MCF 10A (cell line): ENCODE data around the gene INSL3. TPM values are rescaled to one million over a fixed set of nuclear protein-coding genes. Genes with fewer than 3 reads are reported as not detected.

Source experiments
- BruUV-seq: library from RNA; stranded (reverse); fragments of 400-500 nt; replicated peaks from 2 replicates; lab custom pipeline; 2021; lab: Mats Ljungman, UMichigan
- CTCF ChIA-PET: fragments of 300-600 bp; sonication (Branson Sonifier 250); formaldehyde crosslinking; extraction: SDS; loops from one replicate; lab custom pipeline; 2021; ENCODE audit warnings: antibody characterized with exemption, inconsistent platforms; lab: Yijun Ruan, JAX
- POLR2A ChIA-PET: fragments of 300-600, 350-650 bp; sonication (Branson Sonifier 250); formaldehyde crosslinking; extraction: SDS; loops from one replicate; lab custom pipeline; 2020; ENCODE audit warnings: antibody characterized with exemption, inconsistent platforms; lab: Yijun Ruan, JAX
- DNase-seq: peaks from one replicate; pipeline ENCODE4 v3.0.0-alpha.2; 2018; ENCODE audit not compliant: unreplicated experiment
- H3K27ac Mint-ChIP-seq: one replicate; pipeline ENCODE4 v1.8.0; 2022; ENCODE audit warnings: mild to moderate bottlenecking, low read depth, mixed read lengths; ENCODE audit not compliant: unreplicated experiment
- H3K27me3 Mint-ChIP-seq: one replicate; pipeline ENCODE4 v1.8.0; 2022; ENCODE audit warnings: mixed read lengths; ENCODE audit not compliant: insufficient read depth, unreplicated experiment
- H3K36me3 Mint-ChIP-seq: one replicate; pipeline ENCODE4 v1.8.0; 2022; ENCODE audit warnings: mild to moderate bottlenecking, moderate library complexity, mixed read lengths; ENCODE audit not compliant: insufficient read depth, unreplicated experiment
- H3K4me1 Mint-ChIP-seq: one replicate; pipeline ENCODE4 v1.8.0; 2022; ENCODE audit warnings: mixed read lengths; ENCODE audit not compliant: insufficient read depth, unreplicated experiment
- H3K4me3 Mint-ChIP-seq: one replicate; pipeline ENCODE4 v1.8.0; 2022; ENCODE audit warnings: mild to moderate bottlenecking, moderate library complexity, mixed read lengths; ENCODE audit not compliant: unreplicated experiment
- H3K9me3 Mint-ChIP-seq: one replicate; pipeline ENCODE4 v1.8.0; 2022; ENCODE audit warnings: mixed read lengths; ENCODE audit not compliant: unreplicated experiment
- CTCF ChIP-seq: fragments of 200-600 bp; IDR thresholded peaks from one replicate; pipeline ENCODE4 v1.8.0; 2022; ENCODE audit warnings: antibody characterized with exemption, mild to moderate bottlenecking; ENCODE audit not compliant: unreplicated experiment
- intact Hi-C: fragments of 100-400 bp; cut with micrococcal nuclease; formaldehyde crosslinking; loops from 2 replicates; pipeline ENCODE4 v1.14.1; 2022
- total RNA-seq: library from RNA; stranded (reverse); gene quantifications from 2 replicates; pipeline ENCODE4 v1.2.3, GENCODE V29; 2022

The INSL3 gene
- total RNA-seq, 1 experiment from 2014 or later, result not detected

GRCh38 chr19:17767559-17767958, 53.8 kb downstream of the INSL3 start:
- intact Hi-C loops, result loop anchor here (5.0 to 10.0 kb wide), 5 partner anchors 50 to 370 kb away; partner anchors contain the start of genes MAP1S and RPL18A
- POLR2A ChIA-PET, result interaction anchor here (0.6 to 1.0 kb wide), 2 partner anchors 87 to 180 kb away, joined by 3 read pairs; no protein-coding TSS in a partner anchor
- H3K9me3 Mint-ChIP-seq, result no peaks in the 10 kb centered on the region
- no peak for DNase-seq
- H3K36me3 Mint-ChIP-seq, result no peaks in the 10 kb centered on the region
- no peak overlapping the region for H3K27ac Mint-ChIP-seq
- CTCF ChIA-PET, result interaction anchor here (0.6 to 2.5 kb wide), 18 partner anchors 7 to 325 kb away, joined by 3 to 25 read pairs (median 6); no protein-coding TSS in a partner anchor
- peaks cover 14% of the 10 kb centered on the region for H3K4me1 Mint-ChIP-seq
- no peaks in the 10 kb centered on the region for H3K27me3 Mint-ChIP-seq
- BruUV-seq, result no TSS peak
- no peak overlapping the region for H3K4me3 Mint-ChIP-seq
- TF ChIP-seq CTCF, result no peak

GRCh38 chr19:17766543-17767131, 54.7 kb downstream of the INSL3 start:
- no TSS peak for BruUV-seq
- peak overlapping the region; percentile 50 for H3K27ac Mint-ChIP-seq
- POLR2A ChIA-PET, result interaction anchor here (0.6 to 1.6 kb wide), 6 partner anchors 47 to 207 kb away, joined by 3 to 4 read pairs (median 3); partner anchors contain the start of genes CCDC124 and MAP1S

More at GRCh38 chr19:17766543-17767131, 54.7 kb downstream of the INSL3 start:
- peak; percentile 95 for DNase-seq
- no peaks in the 10 kb centered on the region for H3K27me3 Mint-ChIP-seq
- H3K4me1 Mint-ChIP-seq, result peaks cover 14% of the 10 kb centered on the region
- no peaks in the 10 kb centered on the region for H3K36me3 Mint-ChIP-seq
- intact Hi-C loops, result loop anchor here (1.0 to 10.0 kb wide), 6 partner anchors 49 to 369 kb away; partner anchors contain the start of genes MAP1S and RPL18A
- TF ChIP-seq CTCF, result peak; percentile 92
- H3K9me3 Mint-ChIP-seq, result no peaks in the 10 kb centered on the region
- CTCF ChIA-PET, result interaction anchor here (0.6 to 2.5 kb wide), 43 partner anchors 8 to 517 kb away, joined by 3 to 25 read pairs (median 4); partner anchors contain the start of genes FCHO1, MVB12A, NXNL1 and PGLS
- peak overlapping the region; percentile 70 for H3K4me3 Mint-ChIP-seq

Other genes with a start within 250 kb of the INSL3 start
- 0.15 and 0.21 TPM in 2 replicates for gene UNC13A, start 133.2 kb downstream of the INSL3 start, total RNA-seq
- gene MAP1S, start 102.0 kb downstream of the INSL3 start, total RNA-seq, result 47.1 and 58.3 TPM in 2 replicates
- gene FCHO1, start 70.0 kb downstream of the INSL3 start, total RNA-seq, result 0.10 and 0.23 TPM in 2 replicates
- gene B3GNT3, start 26.4 kb downstream of the INSL3 start, total RNA-seq, result 0.40 and 0.49 TPM in 2 replicates
- not detected in 2 replicates for gene JAK3, start 26.5 kb upstream of the INSL3 start, total RNA-seq
- 3,250 and 3,372 TPM in 2 replicates for gene RPL18A, start 38.4 kb upstream of the INSL3 start, total RNA-seq
- not detected in 2 replicates for gene SLC5A5, start 50.4 kb upstream of the INSL3 start, total RNA-seq
- gene CCDC124, start 111.5 kb upstream of the INSL3 start, total RNA-seq, result 122 and 131 TPM in 2 replicates
- gene KCNN1, start 145.6 kb upstream of the INSL3 start, total RNA-seq, result not detected in 2 replicates
- gene ARRDC2, start 186.7 kb upstream of the INSL3 start, total RNA-seq, result 14.1 and 18.8 TPM in 2 replicates